GM18508 (cell line): ENCODE results near the gene PBX1.
"Not testable (repeated sequence)": the region's sequence is repeated elsewhere in the genome, so short reads cannot be mapped to it uniquely, and the experiment has no call there.

ENCODE experiments used
- ATAC-seq: cut with Tn5 transposase; IDR thresholded peaks from one replicate; pipeline ENCODE4 v1.9.1; 2021; ENCODE audit warnings: moderate number of reproducible peaks; ENCODE audit not compliant: insufficient read depth, unreplicated experiment

Gene PBX1

DNA sequence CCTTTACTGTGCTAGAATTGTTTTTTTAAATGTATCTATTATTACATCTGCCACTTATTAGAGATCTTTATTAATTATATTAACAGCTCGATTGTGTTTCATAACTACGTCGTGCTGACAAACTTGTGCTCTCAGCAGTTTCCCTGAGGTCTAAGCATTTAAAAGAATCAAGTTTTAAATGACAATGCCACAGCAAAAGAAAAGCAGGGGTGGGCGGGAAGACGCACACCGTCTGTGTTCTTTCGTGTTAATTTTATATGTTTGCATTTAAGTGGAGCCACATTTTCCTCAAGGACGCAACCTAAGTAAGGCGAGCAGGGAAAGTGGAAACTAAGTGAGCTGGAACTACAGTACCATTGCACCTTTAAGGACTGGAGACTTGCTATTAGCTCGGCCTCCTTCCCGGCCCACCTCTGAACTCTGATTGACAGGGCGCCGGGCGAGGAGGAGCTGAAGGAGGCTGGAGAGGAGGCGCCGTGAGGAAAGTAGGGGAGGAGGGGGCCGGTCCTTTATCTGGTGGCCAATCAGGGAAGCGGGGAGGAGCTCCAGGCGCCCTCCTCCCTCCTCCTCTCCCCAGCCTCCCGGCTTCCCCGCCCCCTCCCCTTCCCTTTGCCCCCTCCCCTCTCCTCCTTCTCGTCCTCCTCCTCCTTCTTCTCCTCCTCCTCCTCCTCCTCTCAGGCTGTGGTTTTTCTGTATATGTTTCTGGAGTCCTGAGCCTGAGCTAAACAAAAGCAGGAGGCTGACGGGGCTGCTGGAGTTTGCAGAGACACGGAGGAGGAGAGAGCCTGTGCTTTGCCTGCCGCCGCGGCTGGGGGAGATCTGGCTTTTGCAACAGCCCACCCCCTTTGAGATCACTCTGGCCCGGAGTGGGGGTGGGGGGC lies at the start of gene PBX1:
TSS of gene PBX1 (plus strand) at position 724 of the 881 bp plus-strand sequence.
- ATAC-seq = peak; percentile 99

DNA sequence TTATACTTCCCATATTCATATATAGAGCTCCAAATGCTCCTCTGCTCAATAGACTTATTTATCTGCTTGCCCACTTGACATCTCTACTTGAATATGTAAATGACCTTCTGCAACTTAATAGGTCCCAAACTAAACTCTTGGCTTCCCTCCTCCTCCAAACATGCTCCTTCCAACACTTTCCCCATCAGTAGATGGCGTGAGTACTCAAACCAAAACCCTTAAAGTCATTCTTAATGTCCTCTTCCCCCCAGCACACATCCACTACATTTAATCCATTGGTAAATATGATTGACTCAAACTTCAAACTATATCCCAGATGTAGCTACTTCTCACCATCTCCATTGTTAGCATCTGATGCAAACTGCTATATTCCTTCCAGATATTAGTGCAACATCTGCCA lies 48.5 kb upstream of the PBX1 start:
- ATAC-seq = no peak

DNA sequence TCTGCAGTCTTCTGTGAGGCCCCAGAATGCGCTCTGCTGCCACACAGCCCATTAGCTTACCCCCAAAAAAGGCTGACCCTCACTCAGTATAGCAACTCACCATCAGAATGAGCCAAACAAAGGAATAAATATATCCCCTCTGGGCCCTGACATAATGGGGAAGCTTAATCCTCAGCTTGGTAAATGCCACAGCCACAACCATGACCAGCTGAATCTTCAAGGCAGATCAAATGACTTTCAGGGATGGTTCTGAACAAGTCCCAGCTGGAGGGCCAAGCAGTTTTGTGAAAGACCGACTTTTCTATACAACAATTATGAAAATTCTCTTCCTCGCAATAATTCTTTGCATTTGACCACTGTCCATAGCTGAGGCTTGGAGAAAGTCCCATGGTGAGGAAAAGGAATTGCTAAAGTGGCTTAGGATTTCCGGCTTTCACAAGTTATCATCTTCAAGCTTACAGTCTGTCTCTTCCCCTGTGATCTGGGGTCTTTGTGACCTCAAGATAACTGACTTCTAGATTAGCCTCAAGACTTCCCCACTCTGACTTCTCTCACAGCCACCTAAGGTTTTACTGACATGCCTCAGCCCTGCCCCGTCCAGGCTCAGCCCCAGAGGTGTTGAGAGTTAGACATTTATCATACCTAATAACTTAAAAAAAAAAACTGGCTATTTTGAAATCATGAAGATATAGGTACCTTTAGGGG lies 47.8 kb upstream of the PBX1 start:
- ATAC-seq = no peak

GRCh38 chr1:164515231-164515630 lies 43.8 kb upstream of the PBX1 start:
- ATAC-seq = no peak

DNA sequence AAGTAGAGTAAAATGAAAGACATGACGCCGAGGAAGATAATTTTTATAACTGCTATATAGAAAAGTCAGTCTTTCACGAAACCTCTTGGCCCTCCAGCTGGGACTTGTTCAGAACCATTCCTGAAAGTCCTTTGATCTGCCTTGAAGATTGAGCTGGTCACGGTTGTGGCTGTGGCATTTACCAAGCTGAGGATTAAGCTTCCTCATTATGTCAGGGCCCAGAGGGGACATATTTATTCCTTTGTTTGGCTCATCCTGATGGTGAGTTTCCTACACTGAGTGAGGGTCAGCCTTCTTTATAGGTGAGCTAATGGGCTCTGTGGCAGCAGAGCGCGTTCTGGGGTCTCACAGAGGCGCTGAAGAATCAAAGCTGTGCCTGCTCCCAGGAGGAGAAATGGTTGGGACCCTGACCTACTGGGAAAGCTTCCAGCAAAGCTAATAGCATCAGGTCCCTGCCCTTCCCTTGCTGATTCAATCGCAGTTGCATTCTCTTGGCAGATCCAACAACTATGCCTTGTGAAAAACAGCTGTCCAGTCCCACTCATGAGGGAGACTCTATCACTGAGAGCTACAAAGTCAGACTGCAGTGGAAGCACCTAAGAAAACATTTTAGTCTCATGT lies 43.2 kb upstream of the PBX1 start:
- ATAC-seq = no peak

DNA sequence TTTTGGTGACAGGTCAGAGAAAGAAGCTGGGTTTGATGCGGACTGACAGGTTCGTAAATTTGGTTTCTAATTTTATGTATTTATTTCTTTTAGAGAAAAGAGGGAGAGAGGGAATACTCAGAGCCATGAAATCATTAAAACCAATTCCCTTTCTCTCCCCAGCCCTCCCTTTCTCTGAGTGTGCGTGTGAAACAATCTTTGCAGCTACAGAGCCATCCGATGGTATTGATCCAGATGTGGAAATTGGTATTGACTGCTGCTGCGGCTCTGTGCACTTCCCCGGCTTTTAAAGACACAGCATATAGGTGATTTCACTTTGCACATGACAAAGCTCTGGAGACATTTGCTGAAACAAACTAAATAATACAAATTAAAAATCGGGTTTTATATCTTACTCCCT lies 42.4 kb upstream of the PBX1 start:
- no peak for ATAC-seq

GRCh38 chr1:164518692-164519332 lies 40.2 kb upstream of the PBX1 start:
- no peak for ATAC-seq

DNA sequence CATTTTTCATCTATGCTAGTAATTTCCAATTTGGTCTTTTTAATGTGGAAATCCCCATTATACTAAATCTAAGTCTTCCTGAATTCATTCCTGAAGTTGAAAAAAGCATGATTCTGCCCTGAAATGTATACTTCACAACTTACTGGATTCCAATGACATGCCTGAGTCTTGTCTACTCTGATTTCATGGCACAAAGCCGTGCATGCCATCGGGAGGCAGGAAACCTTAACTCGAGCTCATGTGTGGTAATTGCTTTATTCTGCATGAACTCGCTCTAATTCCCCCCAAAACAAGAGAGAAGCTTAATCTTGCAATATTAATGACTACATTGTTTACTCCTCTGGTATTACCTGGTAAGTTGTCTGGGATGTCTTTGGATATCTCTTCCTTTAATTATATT lies 39.6 kb upstream of the PBX1 start:
- no peak for ATAC-seq

GRCh38 chr1:164524810-164525209 lies 34.2 kb upstream of the PBX1 start:
- ATAC-seq = no peak

DNA sequence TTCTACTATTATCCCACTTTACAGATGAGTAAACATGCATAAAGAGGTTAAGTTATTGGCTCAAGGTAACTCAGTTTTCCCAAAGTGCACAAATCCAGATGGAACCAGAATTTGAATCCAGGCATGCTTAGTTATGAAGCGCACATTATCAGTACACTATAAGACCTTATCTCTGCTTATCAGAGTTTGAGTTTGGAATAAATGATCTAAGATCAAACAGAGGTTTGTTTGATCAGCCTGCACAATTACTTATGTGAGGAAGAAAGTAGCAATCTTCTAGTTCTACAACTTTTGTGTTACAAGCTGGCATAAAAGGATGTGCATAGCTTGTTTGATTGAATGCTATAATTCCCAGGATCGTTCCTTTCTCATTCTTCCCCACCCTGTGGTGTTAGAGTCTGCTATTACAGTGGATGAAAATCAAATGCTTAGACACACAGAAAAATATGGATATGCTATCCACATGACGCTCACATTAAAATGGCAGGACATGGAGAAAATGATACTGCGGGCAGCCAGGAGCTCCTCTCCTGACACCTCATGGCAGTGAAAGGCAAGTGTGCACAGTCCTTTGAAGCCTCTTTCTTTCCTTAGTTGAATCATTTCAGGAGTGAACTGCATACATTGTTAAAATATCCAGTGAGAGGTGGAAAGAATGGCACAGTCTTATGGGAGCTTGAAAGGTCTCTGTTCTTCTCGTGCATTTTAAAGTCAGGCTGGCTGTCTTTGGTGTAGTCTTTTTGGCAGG lies 23.9 kb upstream of the PBX1 start:
- no peak for ATAC-seq

GRCh38 chr1:164552463-164552988 lies 6.5 kb upstream of the PBX1 start:
- ATAC-seq = not testable (repeated sequence)

GRCh38 chr1:164557270-164557669 lies 1.7 kb upstream of the PBX1 start:
- no peak for ATAC-seq

- no peak for ATAC-seq
Observed at GRCh38 chr1:164559342-164560051, 513 bp downstream of the PBX1 start.

GRCh38 chr1:164560121-164560541 lies 1.1 kb downstream of the PBX1 start:
- ATAC-seq = no peak

- ATAC-seq = no peak
Observed at GRCh38 chr1:164560556-164560955, 1.6 kb downstream of the PBX1 start.

DNA sequence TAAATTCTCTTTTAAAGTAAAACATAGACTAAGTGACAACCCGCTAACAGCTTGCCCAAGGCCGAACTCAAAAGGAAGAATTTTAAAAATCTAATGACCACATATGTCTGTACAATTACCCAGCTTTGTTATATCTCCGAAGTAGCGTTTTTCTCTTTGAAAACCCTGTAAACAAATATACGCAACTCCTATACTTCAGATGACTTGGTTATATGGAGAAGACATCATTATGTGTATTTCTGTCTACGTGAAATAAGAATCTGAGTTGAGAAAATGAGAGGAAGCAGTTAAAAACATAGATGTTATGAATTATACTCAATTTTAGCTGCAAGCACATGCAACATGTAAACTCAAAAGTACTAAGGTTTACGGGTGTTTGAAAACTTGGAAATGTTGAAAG lies 2.0 kb downstream of the PBX1 start:
- ATAC-seq = no peak

- ATAC-seq = no peak
Observed at GRCh38 chr1:164561472-164561871, 2.5 kb downstream of the PBX1 start.

DNA sequence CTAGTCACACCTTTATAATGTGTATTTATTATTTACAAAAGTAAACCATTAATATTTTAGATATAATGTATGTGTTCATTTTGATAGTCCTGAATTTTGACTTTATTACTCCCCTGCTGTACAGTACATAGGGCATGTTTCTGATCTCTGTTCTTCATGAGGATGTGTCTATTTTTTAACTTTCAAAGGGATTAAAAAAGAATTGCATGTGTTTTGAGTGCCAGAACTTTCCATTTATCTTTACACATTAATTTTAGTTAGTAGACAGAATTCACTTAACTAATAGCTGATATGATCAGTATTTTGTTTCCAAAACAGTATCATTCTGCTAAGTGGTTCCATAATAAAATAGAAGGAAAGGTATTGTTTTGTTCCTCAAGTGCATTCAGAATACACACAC lies 3.1 kb downstream of the PBX1 start:
- ATAC-seq = no peak

GRCh38 chr1:164562511-164562910 lies 3.5 kb downstream of the PBX1 start:
- no peak for ATAC-seq
